Activated naive CD8-positive, alpha-beta T cell treated with anti-CD3 and anti-CD28 coated beads, Interleukin-2, amount 50 U/mL, for 24 hours (primary cell): ENCODE results near the gene SFTPA1.
"Not testable (repeated sequence)": the region's sequence is repeated elsewhere in the genome, so short reads cannot be mapped to it uniquely, and the experiment has no call there.

Experiments
- ATAC-seq: fragments of 150-1000 bp; cut with Tn5 transposase; one replicate; pipeline ENCODE4 v1.10.0; 2021
- DNase-seq: peaks from one replicate; pipeline ENCODE4 v3.0.0; 2021
- H3K27ac Mint-ChIP-seq: one replicate; pipeline ENCODE4 v1.8.0; 2021; ENCODE audit warnings: mild to moderate bottlenecking, mixed read lengths
- H3K27me3 Mint-ChIP-seq: one replicate; pipeline ENCODE4 v1.8.0; 2021; ENCODE audit warnings: mixed read lengths
- H3K36me3 Mint-ChIP-seq: one replicate; pipeline ENCODE4 v1.8.0; 2021; ENCODE audit warnings: low read depth, mixed read lengths
- H3K4me1 Mint-ChIP-seq: one replicate; pipeline ENCODE4 v1.8.0; 2021; ENCODE audit warnings: mixed read lengths
- H3K4me3 Mint-ChIP-seq: one replicate; pipeline ENCODE4 v1.8.0; 2021; ENCODE audit warnings: mild to moderate bottlenecking, moderate library complexity, mixed read lengths
- H3K9me3 Mint-ChIP-seq: one replicate; pipeline ENCODE4 v1.8.0; 2021; ENCODE audit warnings: mixed read lengths

SFTPA1 gene

DNA sequence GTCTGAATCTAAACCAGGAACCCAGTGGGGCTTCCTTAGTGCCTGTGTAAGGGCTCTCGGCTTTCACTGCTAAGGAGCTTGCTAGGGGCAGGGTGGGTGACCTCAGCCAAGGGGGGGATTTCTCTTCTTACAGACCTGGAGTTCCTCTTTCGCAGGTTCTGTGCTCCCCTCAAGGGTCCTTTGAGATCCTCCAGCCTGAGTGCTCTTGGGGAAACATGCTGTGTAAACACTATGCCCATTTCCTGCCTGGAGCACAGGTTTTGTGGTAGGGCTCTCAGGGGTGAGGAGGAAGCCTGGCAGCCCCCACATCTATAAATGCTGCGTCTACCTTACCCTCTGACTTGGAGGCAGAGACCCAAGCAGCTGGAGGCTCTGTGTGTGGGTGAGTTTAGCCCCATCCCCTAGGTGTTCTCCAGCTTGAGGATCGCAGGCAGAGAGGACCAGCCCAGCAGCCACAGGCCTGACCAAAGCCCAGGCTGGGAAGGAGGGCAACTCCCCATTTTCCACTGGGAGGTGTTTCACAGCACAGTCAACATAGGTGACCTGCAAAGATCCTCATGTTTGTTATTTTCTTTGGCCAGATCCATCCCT lies at the start of gene SFTPA1:
TSS of gene SFTPA1 (plus strand) at position 339 of the 591 bp plus-strand sequence. CDS start 887 bp downstream, outside the sequence.
- Mint-ChIP-seq H3K27ac (no peak within 1 kb of the TSS), H3K9me3 (no peaks in the 10 kb centered on the region), H3K36me3 (no peaks in the 10 kb centered on the region), H3K27me3 (no peaks in the 10 kb centered on the region), H3K4me1 (no peaks in the 10 kb centered on the region), H3K4me3 (no peak within 1 kb of the TSS)
- ATAC-seq (no peak), DNase-seq (no peak)

DNA sequence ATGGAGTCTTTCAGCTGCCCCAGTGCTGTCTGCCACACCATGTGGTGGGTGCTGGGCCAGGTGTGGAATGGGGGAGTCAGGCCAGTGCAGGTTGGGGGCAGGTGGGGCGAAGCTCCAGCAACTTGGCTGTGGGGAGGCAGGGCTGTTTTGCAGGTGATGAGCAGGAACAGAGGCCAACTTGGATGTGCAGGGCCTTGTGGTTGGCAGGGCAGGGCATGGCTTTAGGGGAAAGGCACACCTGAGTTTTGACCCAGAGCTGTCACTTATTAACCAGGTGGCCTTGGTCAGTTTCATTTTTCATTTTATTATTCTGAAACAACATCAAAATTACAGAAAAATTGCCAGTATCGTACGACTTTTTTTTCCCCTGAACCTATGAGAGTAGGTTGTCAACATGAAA lies 49.5 kb upstream of the SFTPA1 start:
- H3K9me3 Mint-ChIP-seq = no peaks in the 10 kb centered on the region
- no peak for DNase-seq
- no peak overlapping the region for H3K4me3 Mint-ChIP-seq
- no peaks in the 10 kb centered on the region for H3K4me1 Mint-ChIP-seq
- no peak for ATAC-seq
- H3K36me3 Mint-ChIP-seq = no peaks in the 10 kb centered on the region
- peaks cover 13% of the 10 kb centered on the region for H3K27me3 Mint-ChIP-seq
- H3K27ac Mint-ChIP-seq = no peak overlapping the region

DNA sequence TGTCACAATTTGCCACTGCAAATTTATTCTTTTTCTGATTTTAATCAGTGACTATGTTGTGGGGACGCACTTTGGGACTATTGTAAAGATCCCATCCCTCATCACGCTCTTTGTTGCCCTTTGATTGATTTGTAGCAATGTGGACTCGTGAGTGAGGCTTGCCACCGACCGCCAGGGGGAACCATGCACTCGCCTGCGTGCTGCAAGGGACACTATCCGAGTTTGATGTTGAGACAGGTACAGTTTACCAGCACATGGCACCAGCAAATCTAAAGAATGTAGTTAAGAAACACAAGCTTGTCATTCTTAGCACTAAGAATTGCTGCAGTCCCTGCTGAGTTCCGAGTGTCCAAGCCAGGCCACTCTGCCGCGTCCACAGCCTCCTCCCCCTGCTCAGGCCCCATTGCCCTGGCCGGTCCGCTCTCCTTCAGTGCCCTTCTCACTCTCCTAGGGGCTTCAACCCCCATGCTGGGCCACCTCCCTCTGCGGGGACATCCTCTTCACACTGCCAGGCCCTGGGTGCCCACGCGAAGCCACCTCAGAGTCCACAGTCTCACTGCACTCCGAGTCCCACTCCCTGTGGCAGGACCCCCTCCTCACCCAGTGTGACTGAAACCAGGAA lies 48.5 kb upstream of the SFTPA1 start:
- Mint-ChIP-seq H3K9me3 (no peaks in the 10 kb centered on the region), H3K36me3 (no peaks in the 10 kb centered on the region), H3K4me1 (no peaks in the 10 kb centered on the region), H3K27ac (no peak overlapping the region), H3K27me3 (peaks cover 18% of the 10 kb centered on the region), H3K4me3 (no peak overlapping the region)
- DNase-seq (peak; percentile 68), ATAC-seq (peak; percentile 77)

DNA sequence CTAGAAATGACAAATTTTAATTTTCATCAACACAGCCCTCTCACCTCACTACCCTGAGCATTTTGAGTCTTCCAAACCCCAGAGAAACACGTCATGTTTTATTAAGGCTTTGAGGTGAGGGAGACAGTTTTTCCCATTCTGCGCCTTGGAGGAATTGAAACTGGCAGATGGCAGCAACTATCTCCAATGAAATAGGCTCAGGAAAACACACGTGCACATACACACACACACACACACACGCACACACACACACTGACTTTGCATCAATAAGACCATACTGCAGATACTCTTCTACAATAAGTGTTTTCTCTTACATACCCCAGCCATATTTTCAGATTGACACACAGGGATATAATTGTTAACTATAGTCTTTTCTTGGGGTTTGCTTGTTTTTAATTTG lies 47.3 kb upstream of the SFTPA1 start:
- no peaks in the 10 kb centered on the region for H3K36me3 Mint-ChIP-seq
- H3K9me3 Mint-ChIP-seq = no peaks in the 10 kb centered on the region
- H3K27ac Mint-ChIP-seq = no peak overlapping the region
- ATAC-seq = no peak
- no peak for DNase-seq
- no peak overlapping the region for H3K4me3 Mint-ChIP-seq
- no peaks in the 10 kb centered on the region for H3K4me1 Mint-ChIP-seq
- H3K27me3 Mint-ChIP-seq = peaks cover 27% of the 10 kb centered on the region

DNA sequence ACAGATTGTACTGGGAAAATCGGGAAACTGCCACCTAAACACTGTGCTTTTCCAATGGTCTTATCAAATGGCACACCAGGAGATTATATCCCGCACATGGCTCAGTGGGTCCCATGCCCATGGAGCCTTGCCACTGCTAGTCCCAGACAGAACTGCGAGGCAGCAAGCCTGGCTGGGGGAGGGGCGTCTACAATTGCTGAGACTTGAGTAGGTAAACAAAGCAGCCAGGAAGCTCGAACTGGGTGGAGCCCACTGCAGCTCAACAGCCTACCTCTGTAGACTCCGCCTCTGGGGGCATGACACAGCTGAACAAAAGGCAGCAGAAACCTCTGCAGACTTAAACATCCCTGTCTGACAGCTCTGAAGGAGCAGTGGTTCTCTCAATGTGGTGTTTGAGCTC lies 40.1 kb upstream of the SFTPA1 start:
- H3K27ac Mint-ChIP-seq, H3K9me3 Mint-ChIP-seq, H3K4me1 Mint-ChIP-seq, H3K4me3 Mint-ChIP-seq, DNase-seq, ATAC-seq, H3K36me3 Mint-ChIP-seq: not testable (repeated sequence)
- peaks cover 49% of the 10 kb centered on the region for H3K27me3 Mint-ChIP-seq

DNA sequence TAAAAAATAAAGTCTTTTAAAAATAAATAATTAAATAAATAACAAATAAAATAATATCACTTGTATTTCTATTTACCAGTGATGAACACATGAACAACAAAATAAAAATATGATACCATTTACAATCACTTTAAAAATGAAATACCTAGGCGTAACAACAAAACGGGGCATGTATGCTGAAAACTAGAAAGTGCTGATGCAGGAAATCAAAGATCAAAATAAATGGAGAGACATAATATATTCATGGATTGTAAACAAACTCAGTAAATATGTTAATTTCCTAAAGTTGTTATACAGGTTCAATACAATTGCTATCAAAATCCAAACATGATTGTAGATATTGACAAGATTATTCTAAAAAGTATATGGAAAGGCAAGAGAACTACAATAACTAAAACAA lies 31.4 kb upstream of the SFTPA1 start:
- ATAC-seq (no peak), DNase-seq (no peak)
- Mint-ChIP-seq H3K4me1 (no peaks in the 10 kb centered on the region), H3K9me3 (no peaks in the 10 kb centered on the region), H3K4me3 (no peak overlapping the region), H3K27ac (no peak overlapping the region), H3K27me3 (peaks cover 9% of the 10 kb centered on the region), H3K36me3 (no peaks in the 10 kb centered on the region)

DNA sequence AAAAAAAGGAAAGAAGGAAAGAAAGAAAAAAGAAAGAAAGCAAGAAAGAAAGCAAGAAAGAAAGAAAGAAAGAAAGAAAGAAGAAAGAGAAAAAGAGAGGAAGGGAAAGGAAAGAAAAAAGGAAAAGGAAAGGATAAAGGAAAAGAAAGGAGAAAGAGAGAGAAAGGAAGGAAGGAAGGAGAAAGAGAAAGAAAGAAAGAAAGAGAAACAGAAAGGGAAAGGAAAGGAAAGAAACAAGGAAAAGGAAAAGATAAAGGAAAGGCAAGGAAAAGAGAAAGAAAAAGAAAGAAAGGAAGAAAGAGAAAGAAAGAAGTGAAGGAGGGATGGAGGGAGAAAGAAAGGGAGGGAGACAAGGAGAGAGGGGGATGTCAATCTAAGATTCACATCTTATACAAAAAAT lies 29.7 kb upstream of the SFTPA1 start:
- no peak for ATAC-seq
- Mint-ChIP-seq H3K36me3 (no peaks in the 10 kb centered on the region), H3K4me1 (no peaks in the 10 kb centered on the region)

DNA sequence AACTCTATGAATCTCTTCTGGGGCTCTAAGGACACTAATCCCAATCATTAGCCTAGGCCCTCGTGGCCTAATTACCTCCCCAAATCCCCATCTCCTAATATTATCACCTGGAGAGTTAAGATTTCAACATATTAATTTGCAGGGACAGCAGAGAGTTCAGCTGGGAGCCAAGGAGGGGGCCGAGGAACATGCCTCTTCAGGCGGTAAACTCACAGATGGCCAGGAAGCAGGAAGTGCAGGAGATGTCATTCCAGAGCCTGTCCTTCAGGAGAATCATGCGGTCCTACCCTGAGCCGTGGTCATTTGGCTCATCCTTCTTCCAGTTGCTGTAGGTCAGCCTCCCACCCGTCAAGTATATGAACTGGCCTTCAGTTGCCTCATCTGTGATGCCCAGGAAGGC lies 28.6 kb upstream of the SFTPA1 start:
- ATAC-seq (no peak), DNase-seq (no peak)
- no peak overlapping the region for H3K27ac Mint-ChIP-seq
- H3K4me1 Mint-ChIP-seq = no peaks in the 10 kb centered on the region
- H3K27me3 Mint-ChIP-seq = peaks cover 15% of the 10 kb centered on the region
- no peak overlapping the region for H3K4me3 Mint-ChIP-seq
- no peaks in the 10 kb centered on the region for H3K36me3 Mint-ChIP-seq
- H3K9me3 Mint-ChIP-seq = no peaks in the 10 kb centered on the region

More for the DNA sequence above, 29.7 kb upstream of the SFTPA1 start:
- H3K27ac Mint-ChIP-seq = no peak overlapping the region
- peaks cover 10% of the 10 kb centered on the region for H3K27me3 Mint-ChIP-seq
- H3K9me3 Mint-ChIP-seq = no peaks in the 10 kb centered on the region
- no peak for DNase-seq
- H3K4me3 Mint-ChIP-seq = no peak overlapping the region

DNA sequence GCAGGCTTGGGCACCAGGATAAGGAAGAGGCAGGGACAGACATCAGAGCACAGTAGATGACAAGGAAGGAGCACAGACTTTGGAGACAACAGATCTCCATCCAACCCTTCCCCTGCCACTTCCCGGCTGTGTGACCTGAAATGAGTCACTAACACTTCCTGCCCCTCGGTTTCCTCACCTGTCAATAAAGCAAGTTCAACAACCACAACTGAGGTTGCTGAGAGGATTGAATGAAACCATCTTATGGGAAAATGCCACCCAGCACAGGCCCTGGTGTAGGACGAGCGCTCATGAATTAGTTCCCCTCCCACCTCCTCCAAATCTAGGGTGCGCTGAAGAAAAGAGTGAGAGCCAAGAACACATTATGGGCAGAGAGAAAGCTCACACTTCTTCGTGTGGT lies 27.8 kb upstream of the SFTPA1 start:
- not testable (repeated sequence) for DNase-seq
- ATAC-seq = peak; percentile 40

DNA sequence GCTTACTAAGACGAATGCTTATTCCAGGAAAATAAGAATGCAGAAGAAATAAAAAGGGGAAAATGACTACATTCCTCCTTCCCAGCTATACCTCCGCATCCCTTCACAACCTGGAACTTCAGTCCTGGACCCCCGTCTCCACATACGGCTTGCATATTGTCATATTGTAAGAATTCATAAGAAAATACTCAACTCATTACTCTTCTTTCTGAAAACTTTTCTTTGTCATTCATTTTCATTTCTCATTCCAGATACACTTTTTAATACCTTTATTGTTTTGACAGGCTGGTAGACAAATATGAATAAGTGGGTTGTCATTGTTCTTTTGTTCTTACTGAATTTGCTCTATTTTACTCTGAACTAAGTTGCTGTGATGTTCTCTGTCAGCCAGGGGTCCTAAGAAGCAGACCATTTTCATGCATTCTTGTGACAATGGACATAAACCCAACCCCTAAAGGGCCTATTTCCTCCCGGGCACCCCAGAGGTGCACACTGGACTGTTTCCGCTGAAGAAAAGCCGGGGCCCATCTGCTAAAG lies 27.2 kb upstream of the SFTPA1 start:
- DNase-seq (no peak), ATAC-seq (no peak)
- Mint-ChIP-seq H3K36me3 (no peaks in the 10 kb centered on the region), H3K27ac (no peak overlapping the region), H3K9me3 (no peaks in the 10 kb centered on the region), H3K4me3 (no peak overlapping the region), H3K4me1 (no peaks in the 10 kb centered on the region), H3K27me3 (peaks cover 17% of the 10 kb centered on the region)

More for the DNA sequence above, 27.8 kb upstream of the SFTPA1 start:
- not testable (repeated sequence) for H3K27ac Mint-ChIP-seq, H3K4me1 Mint-ChIP-seq, H3K4me3 Mint-ChIP-seq, H3K36me3 Mint-ChIP-seq, H3K9me3 Mint-ChIP-seq
- peaks cover 17% of the 10 kb centered on the region for H3K27me3 Mint-ChIP-seq

DNA sequence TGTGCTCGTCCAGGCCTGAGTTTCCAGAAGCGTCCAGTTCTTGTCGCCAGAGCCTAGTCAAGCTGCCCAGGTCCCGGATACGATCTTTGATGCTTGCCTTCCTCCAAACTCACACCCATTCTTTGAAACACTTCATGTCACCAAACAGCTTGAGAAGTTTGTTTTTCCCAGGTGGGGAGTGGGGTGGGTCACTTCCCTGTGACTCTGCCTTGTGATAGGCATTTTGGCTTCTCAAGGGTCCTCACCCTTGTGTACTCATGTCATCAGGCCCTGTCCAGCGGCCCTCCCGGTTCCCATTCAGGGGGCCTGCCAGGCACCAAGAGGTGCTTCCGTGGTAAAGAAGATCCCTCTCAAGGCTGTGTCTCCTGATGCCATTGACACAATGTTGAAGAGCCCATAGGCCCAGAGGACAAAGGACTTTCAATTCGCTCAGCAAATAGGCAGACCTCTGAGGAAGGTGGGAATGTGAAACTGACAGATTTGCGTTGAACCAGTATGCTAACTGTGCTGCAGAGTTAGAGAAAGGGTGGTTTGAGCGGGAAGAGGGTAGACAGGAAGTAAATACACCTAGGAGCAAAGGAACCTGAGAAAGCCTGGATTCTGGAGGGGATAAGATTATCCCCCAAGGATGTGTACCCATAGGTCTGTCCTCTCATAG lies 24.7 kb upstream of the SFTPA1 start:
- no peaks in the 10 kb centered on the region for H3K4me1 Mint-ChIP-seq
- H3K4me3 Mint-ChIP-seq = no peak overlapping the region
- H3K36me3 Mint-ChIP-seq = no peaks in the 10 kb centered on the region
- H3K27ac Mint-ChIP-seq = no peak overlapping the region
- no peak for DNase-seq
- H3K27me3 Mint-ChIP-seq = peaks cover 8% of the 10 kb centered on the region
- no peak for ATAC-seq
- no peaks in the 10 kb centered on the region for H3K9me3 Mint-ChIP-seq

DNA sequence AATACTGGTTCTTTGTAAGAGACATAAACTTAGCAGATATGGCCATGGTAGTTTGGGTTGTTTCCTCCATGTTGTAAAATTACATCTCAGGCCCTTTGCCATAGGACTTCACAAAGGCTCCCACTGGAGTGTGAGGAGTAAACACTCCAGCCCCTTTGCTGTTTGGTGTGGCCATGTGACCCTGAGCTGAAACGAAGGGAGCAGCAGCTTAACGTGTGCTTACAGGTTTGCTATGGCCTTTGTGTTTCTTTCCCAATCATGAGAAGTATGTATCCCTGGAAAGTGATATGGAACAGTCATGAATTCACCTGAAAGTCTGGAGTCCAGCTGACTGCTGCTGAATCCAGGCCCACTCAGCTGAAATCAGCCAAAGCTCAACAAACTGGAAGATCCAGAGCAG lies 23.8 kb upstream of the SFTPA1 start:
- no peaks in the 10 kb centered on the region for H3K9me3 Mint-ChIP-seq
- no peak for ATAC-seq
- H3K4me3 Mint-ChIP-seq = no peak overlapping the region
- H3K36me3 Mint-ChIP-seq = no peaks in the 10 kb centered on the region
- no peaks in the 10 kb centered on the region for H3K4me1 Mint-ChIP-seq
- no peak for DNase-seq
- H3K27me3 Mint-ChIP-seq = peaks cover 8% of the 10 kb centered on the region
- H3K27ac Mint-ChIP-seq = no peak overlapping the region

DNA sequence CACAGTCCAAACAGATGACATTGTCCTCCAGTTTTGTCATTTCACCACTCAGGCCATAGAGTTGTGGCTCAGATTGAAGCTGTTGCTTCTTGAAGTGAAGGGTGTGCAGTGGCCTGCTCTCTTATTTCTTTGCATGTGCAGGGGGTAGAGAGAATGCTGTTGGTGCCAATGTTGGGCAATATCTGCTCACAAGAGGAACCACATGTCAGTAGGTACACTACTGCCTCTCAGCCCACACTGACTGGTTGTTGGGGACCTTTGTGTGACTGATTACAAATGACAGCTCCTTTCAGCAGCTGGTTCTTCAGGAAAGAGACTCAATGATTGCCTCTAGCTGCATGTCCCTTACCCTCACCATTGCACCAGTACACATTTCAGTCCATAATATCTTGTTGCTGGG lies 21.9 kb upstream of the SFTPA1 start:
- no peak for DNase-seq
- Mint-ChIP-seq H3K27me3 (peaks cover 12% of the 10 kb centered on the region), H3K27ac (no peak overlapping the region), H3K4me1 (no peaks in the 10 kb centered on the region), H3K4me3 (no peak overlapping the region), H3K9me3 (no peaks in the 10 kb centered on the region), H3K36me3 (no peaks in the 10 kb centered on the region)
- no peak for ATAC-seq

DNA sequence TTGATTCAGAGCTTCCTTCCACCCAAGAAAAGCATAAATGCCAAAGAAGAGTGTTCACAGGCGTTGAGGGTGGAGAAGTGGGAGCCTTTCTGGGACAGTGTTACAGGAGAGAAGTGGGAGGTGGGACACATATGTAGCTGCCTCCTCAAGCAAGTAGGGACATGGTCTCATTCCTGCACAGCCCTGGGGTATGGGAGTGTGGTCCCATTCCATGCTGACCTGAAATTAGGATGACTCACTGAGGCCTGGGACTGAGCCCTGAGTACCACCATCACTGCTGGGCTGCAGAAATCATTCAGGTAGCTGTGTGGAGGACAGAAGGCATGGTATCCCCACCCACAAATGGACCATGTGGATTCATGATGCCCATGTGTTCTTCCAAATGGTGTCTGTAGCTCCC lies 17.4 kb upstream of the SFTPA1 start:
- peaks cover 8% of the 10 kb centered on the region for H3K9me3 Mint-ChIP-seq
- no peaks in the 10 kb centered on the region for H3K4me1 Mint-ChIP-seq
- no peak for DNase-seq
- no peak overlapping the region for H3K27ac Mint-ChIP-seq
- ATAC-seq = no peak
- H3K36me3 Mint-ChIP-seq = no peaks in the 10 kb centered on the region
- no peak overlapping the region for H3K4me3 Mint-ChIP-seq
- H3K27me3 Mint-ChIP-seq = peaks cover 8% of the 10 kb centered on the region

DNA sequence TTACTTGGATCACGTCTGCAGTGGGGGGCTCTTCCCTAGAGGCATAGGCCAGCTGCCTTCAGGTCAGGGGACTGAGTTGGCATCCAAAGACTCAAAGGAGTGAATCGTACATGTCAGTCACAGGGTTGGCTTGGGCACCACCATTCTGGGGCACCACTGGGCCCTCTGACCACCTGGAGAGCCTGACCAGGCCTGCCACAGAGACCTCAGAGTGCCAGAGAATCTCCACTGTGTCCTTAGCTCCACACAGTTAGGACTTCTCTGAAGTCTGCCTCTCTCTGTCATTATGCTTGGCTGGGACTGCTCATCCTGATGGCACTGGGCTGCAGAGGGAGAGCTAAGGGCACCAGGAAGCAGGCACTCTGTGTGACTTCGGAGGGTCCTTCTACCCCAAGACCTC lies 16.2 kb upstream of the SFTPA1 start:
- DNase-seq, H3K9me3 Mint-ChIP-seq, H3K27ac Mint-ChIP-seq, ATAC-seq, H3K4me1 Mint-ChIP-seq, H3K36me3 Mint-ChIP-seq, H3K4me3 Mint-ChIP-seq: not testable (repeated sequence)
- peaks cover 11% of the 10 kb centered on the region for H3K27me3 Mint-ChIP-seq
